Activated CD4-positive, alpha-beta T cell treated with anti-CD3 and anti-CD28 coated beads, Interleukin-2, amount 10 ng/mL, durations not matched to agents 7 days and 5 days (primary cell): ENCODE results near the gene KLHDC7B. TPM values are rescaled to one million over a fixed set of nuclear protein-coding genes. Genes with fewer than 3 reads are reported as not detected.

Experiments used
- CTCF ChIA-PET: fragments of 350-600 bp; sonication (Branson Sonifier 250); formaldehyde crosslinking; loops from one replicate; lab custom pipeline; 2021; ENCODE audit warnings: antibody characterized with exemption; lab: Charles Lee
- POLR2A ChIA-PET: fragments of 350-600 bp; sonication (Branson Sonifier 250); formaldehyde crosslinking; loops from one replicate; lab custom pipeline; 2021; ENCODE audit warnings: antibody characterized with exemption; lab: Charles Lee
- DNase-seq: peaks from one replicate; pipeline ENCODE4 v3.0.0-alpha.2; 2020
- H3K27ac Mint-ChIP-seq: one replicate; pipeline ENCODE4 v1.8.0; 2021; ENCODE audit warnings: mild to moderate bottlenecking, moderate library complexity, mixed read lengths
- H3K27me3 Mint-ChIP-seq: one replicate; pipeline ENCODE4 v1.8.0; 2021; ENCODE audit warnings: mixed read lengths
- H3K36me3 Mint-ChIP-seq: one replicate; pipeline ENCODE4 v1.8.0; 2021; ENCODE audit warnings: low read depth, mixed read lengths
- H3K4me1 Mint-ChIP-seq: one replicate; pipeline ENCODE4 v1.8.0; 2021; ENCODE audit warnings: mixed read lengths
- H3K4me3 Mint-ChIP-seq: one replicate; pipeline ENCODE4 v1.8.0; 2021; ENCODE audit warnings: mild to moderate bottlenecking, moderate library complexity, mixed read lengths
- H3K9me3 Mint-ChIP-seq: one replicate; pipeline ENCODE4 v1.8.0; 2021; ENCODE audit warnings: mixed read lengths
- total RNA-seq, 2 experiments: library from RNA; stranded (reverse); gene quantifications; one replicate each; pipeline ENCODE4 v1.2.3, GENCODE V29; 2021

The KLHDC7B gene
- total RNA-seq, 2 experiments from 2014 or later: 15.6 to 16.0 TPM

GRCh38 chr22:50526834-50527801 lies 18.6 kb upstream of the KLHDC7B start:
- Mint-ChIP-seq H3K27ac (peak overlapping the region; percentile 93), H3K36me3 (peaks cover 36% of the 10 kb centered on the region), H3K27me3 (no peaks in the 10 kb centered on the region), H3K4me3 (peak overlapping the region; percentile 80), H3K9me3 (no peaks in the 10 kb centered on the region), H3K4me1 (peaks cover 37% of the 10 kb centered on the region)
- peak; percentile 54 for DNase-seq
- ChIA-PET POLR2A (interaction anchor here (0.6 to 1.8 kb wide), 2 partner anchors 13 to 19 kb away, joined by 3 to 5 read pairs; partner anchors contain the start of genes LMF2 and NCAPH2), CTCF (interaction anchor here (0.7 to 5.8 kb wide), 8 partner anchors 11 to 251 kb away, joined by 4 to 74 read pairs (median 5); partner anchors contain the start of genes NCAPH2 and SYCE3)

- DNase-seq: no peak
- H3K9me3 Mint-ChIP-seq: no peaks in the 10 kb centered on the region
- peak overlapping the region; percentile 93 for H3K27ac Mint-ChIP-seq
- no peaks in the 10 kb centered on the region for H3K27me3 Mint-ChIP-seq
- H3K4me1 Mint-ChIP-seq: peaks cover 41% of the 10 kb centered on the region
- POLR2A ChIA-PET: interaction anchor here (1.3 to 1.8 kb wide), 2 partner anchors 11 to 20 kb away, joined by 4 to 5 read pairs; partner anchors contain the start of genes LMF2 and NCAPH2
- H3K36me3 Mint-ChIP-seq: peaks cover 40% of the 10 kb centered on the region
- CTCF ChIA-PET: interaction anchor here (0.8 to 5.8 kb wide), 6 partner anchors 10 to 93 kb away, joined by 4 to 74 read pairs (median 6); partner anchors contain the start of genes KLHDC7B, NCAPH2 and SYCE3
- H3K4me3 Mint-ChIP-seq: peak overlapping the region; percentile 80
Measured at GRCh38 chr22:50527921-50528681, 17.6 kb upstream of the KLHDC7B start.

GRCh38 chr22:50528682-50529415 lies 16.9 kb upstream of the KLHDC7B start:
- POLR2A ChIA-PET: interaction anchor here (1.3 kb wide), 1 partner anchor 10 kb away, joined by 4 read pairs; no protein-coding TSS in a partner anchor
- no peak for DNase-seq
- H3K27me3 Mint-ChIP-seq: no peaks in the 10 kb centered on the region
- H3K4me1 Mint-ChIP-seq: peaks cover 46% of the 10 kb centered on the region
- peaks cover 40% of the 10 kb centered on the region for H3K36me3 Mint-ChIP-seq
- CTCF ChIA-PET: interaction anchor here (0.8 to 5.8 kb wide), 4 partner anchors 12 to 90 kb away, joined by 3 to 74 read pairs (median 5); partner anchors contain the start of genes KLHDC7B and SYCE3
- H3K9me3 Mint-ChIP-seq: no peaks in the 10 kb centered on the region
- H3K4me3 Mint-ChIP-seq: peak overlapping the region; percentile 80
- H3K27ac Mint-ChIP-seq: peak overlapping the region; percentile 93

DNA sequence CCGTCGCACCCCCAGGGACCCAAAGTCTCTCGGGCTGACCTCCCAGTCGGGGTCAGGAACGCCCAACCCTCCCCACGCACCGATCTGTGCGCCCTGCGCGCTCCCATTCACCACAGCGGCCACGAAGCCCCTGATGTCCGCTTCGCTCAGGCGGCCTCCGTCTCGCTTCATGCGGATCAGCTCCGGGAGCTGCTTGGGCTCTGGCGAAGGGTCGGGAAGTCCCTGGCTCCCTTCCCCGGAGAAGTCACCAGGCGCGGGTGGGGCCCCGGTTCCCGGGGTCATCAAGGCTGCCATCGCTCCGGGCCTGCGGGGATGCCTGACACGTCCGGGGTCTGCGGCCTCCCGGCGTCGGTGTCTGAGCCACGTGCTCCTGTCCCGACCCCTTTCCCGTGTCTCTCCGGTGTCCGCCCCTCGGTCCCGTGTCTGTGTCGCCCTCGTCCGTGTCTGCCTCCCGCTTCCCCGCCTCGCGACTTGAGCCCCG lies 16.2 kb upstream of the KLHDC7B start:
- Mint-ChIP-seq H3K4me1 (peaks cover 49% of the 10 kb centered on the region), H3K9me3 (no peaks in the 10 kb centered on the region), H3K4me3 (peak overlapping the region; percentile 80), H3K36me3 (peaks cover 39% of the 10 kb centered on the region), H3K27ac (peak overlapping the region; percentile 83), H3K27me3 (no peaks in the 10 kb centered on the region)
- CTCF ChIA-PET: interaction anchor here (1.1 to 5.8 kb wide), 4 partner anchors 16 to 89 kb away, joined by 3 to 74 read pairs (median 5); partner anchors contain the start of genes KLHDC7B and SYCE3
- no peak for DNase-seq
- POLR2A ChIA-PET: interaction anchor here (0.6 to 1.0 kb wide), 2 partner anchors 10 to 34 kb away, joined by 4 to 10 read pairs; no protein-coding TSS in a partner anchor

- CTCF ChIA-PET: interaction anchor here (0.7 to 5.8 kb wide), 5 partner anchors 15 to 92 kb away, joined by 3 to 74 read pairs (median 4); partner anchors contain the start of genes KLHDC7B and SYCE3
Measured at GRCh38 chr22:50529897-50530579, 15.7 kb upstream of the KLHDC7B start, which contains the start of gene TYMP. Gene TYMP (minus strand): TSS chr22:50530012. CDS start chr22:50529709, 303 bp downstream.

GRCh38 chr22:50530580-50530876 lies 15.2 kb upstream of the KLHDC7B start:
- Mint-ChIP-seq H3K9me3 (no peaks in the 10 kb centered on the region), H3K27ac (peak overlapping the region; percentile 100), H3K4me3 (peak overlapping the region; percentile 96), H3K4me1 (peaks cover 50% of the 10 kb centered on the region), H3K36me3 (peaks cover 36% of the 10 kb centered on the region), H3K27me3 (no peaks in the 10 kb centered on the region)
- CTCF ChIA-PET: no interaction called here
- no peak for DNase-seq
- POLR2A ChIA-PET: no interaction called here

More at GRCh38 chr22:50529897-50530579, 15.7 kb upstream of the KLHDC7B start, which contains the start of gene TYMP:
- Mint-ChIP-seq H3K27me3 (no peaks in the 10 kb centered on the region), H3K36me3 (peaks cover 34% of the 10 kb centered on the region), H3K27ac (peak within 1 kb of the TSS; percentile 100), H3K9me3 (no peaks in the 10 kb centered on the region), H3K4me3 (peak within 1 kb of the TSS; percentile 96), H3K4me1 (peaks cover 47% of the 10 kb centered on the region)
- peak; percentile 78 for DNase-seq
- POLR2A ChIA-PET: interaction anchor here (0.6 to 1.0 kb wide), 5 partner anchors 10 to 91 kb away, joined by 3 to 10 read pairs (median 3); no protein-coding TSS in a partner anchor

DNA sequence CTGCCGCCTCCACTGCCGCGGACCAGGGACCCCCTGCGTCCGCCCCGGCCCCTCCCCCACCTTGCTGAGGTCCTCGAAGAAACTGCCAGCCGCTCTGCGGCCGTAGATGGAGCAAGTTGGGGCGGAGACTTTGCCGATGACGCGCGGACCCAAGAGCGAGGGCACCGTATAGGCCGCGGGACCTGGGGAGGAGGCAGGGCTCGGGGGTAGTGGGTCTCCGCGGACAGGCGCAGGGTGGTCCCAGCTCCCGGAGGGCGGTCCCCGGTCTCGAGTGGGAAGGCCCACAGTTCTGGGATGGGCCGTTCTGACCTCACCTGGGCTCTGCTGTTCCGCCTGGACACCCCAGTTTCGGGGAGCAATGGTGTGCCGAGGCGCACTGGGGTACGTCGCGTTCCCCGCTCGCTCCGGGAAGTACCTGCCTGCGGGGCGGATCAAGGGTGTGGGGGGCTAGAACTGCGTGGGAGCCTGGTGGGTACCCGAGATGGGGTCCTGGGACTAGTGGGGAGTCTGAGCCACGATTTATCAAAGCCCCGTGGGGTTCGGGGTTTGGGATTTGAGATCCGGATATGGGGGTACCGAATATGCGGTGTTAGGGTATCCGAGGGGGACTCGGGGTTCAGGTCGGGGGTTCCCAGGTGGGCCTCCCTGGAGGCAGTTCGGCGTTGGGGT lies 14.7 kb upstream of the KLHDC7B start:
- H3K27me3 Mint-ChIP-seq: no peaks in the 10 kb centered on the region
- H3K4me1 Mint-ChIP-seq: peaks cover 53% of the 10 kb centered on the region
- CTCF ChIA-PET: no interaction called here
- H3K36me3 Mint-ChIP-seq: peaks cover 36% of the 10 kb centered on the region
- H3K27ac Mint-ChIP-seq: peak overlapping the region; percentile 100
- peak overlapping the region; percentile 96 for H3K4me3 Mint-ChIP-seq
- peak; percentile 89 for DNase-seq
- POLR2A ChIA-PET: no interaction called here
- no peaks in the 10 kb centered on the region for H3K9me3 Mint-ChIP-seq

- ChIA-PET POLR2A (interaction anchor here (1.7 kb wide), 1 partner anchor 17 kb away, joined by 6 read pairs; no protein-coding TSS in a partner anchor), CTCF (interaction anchor here (0.8 kb wide), 1 partner anchor 32 kb away, joined by 3 read pairs; no protein-coding TSS in a partner anchor)
- peak overlapping the region; percentile 100 for H3K27ac Mint-ChIP-seq
- peaks cover 59% of the 10 kb centered on the region for H3K4me1 Mint-ChIP-seq
- no peaks in the 10 kb centered on the region for H3K27me3 Mint-ChIP-seq
- peak; percentile 79 for DNase-seq
- no peaks in the 10 kb centered on the region for H3K9me3 Mint-ChIP-seq
- H3K4me3 Mint-ChIP-seq: peak overlapping the region; percentile 96
- peaks cover 39% of the 10 kb centered on the region for H3K36me3 Mint-ChIP-seq
Measured at GRCh38 chr22:50531546-50531961, 14.1 kb upstream of the KLHDC7B start.

DNA sequence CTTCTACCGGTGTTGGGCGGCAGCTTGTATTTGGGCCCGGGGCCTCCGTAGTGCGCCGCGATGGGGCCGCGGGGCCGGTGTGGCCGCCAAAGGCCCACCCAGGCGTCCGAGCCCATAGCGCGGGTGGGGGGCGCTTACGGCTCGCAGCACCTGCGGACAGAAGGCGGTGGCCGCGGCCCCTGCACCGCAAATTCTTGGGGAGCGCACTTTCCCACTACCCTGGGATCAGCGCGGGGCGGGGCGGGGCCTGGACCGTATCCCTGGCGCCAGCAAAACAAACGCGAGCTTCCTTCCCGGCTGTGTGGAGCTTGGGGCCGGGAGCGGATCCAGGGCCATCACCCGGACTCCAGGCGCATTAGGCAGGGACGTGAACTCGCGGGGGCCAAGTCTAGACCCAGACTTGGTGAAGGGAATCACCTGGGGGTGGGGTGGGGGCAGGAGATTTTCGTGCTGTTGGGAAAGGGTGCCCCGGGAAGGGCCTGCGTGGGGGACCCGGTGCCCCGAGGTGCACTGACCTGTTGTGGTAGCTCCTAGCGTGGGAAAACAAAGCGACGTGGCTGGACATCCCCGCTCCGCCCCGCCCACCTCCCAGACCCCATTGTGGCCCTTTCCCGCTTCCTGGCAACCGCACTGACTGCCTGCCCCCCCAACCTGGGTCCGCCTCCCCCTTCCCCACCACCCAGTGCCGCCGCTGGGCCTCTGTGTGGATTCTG lies 13.6 kb upstream of the KLHDC7B start:
- Mint-ChIP-seq H3K4me3 (peak overlapping the region; percentile 96), H3K27me3 (no peaks in the 10 kb centered on the region), H3K4me1 (peaks cover 60% of the 10 kb centered on the region), H3K27ac (peak overlapping the region; percentile 100), H3K36me3 (peaks cover 36% of the 10 kb centered on the region), H3K9me3 (no peaks in the 10 kb centered on the region)
- POLR2A ChIA-PET: interaction anchor here (1.7 kb wide), 1 partner anchor 16 kb away, joined by 6 read pairs; no protein-coding TSS in a partner anchor
- DNase-seq: peak; percentile 38
- CTCF ChIA-PET: interaction anchor here (0.8 kb wide), 1 partner anchor 31 kb away, joined by 3 read pairs; no protein-coding TSS in a partner anchor
